ENCODE measurements around the gene CREB3L2. TPM values are rescaled to one million over a fixed set of nuclear protein-coding genes. Genes with fewer than 3 reads are reported as not detected.

The CREB3L2 gene
- total RNA-seq, 1 donor from 2014 or later, result 30.1 TPM

- DNase-seq (ENCODE audit: low read depth), result no peak
Observed at GRCh38 chr7:137871170-137871915, 130.5 kb downstream of the CREB3L2 start.

- DNase-seq (ENCODE audit: low read depth), result no peak
Observed at GRCh38 chr7:137870684-137871083, 131.2 kb downstream of the CREB3L2 start.

GRCh38 chr7:137870078-137870477, 131.8 kb downstream of the CREB3L2 start:
- DNase-seq (ENCODE audit: low read depth), result no peak

- DNase-seq (ENCODE audit: low read depth), result no peak
Observed at GRCh38 chr7:137869260-137869659, 132.6 kb downstream of the CREB3L2 start.

- no peak for DNase-seq (ENCODE audit: low read depth)
Observed at GRCh38 chr7:137867289-137867688, 134.6 kb downstream of the CREB3L2 start.

- no peak for DNase-seq (ENCODE audit: low read depth)
Observed at GRCh38 chr7:137865764-137866163, 136.1 kb downstream of the CREB3L2 start.

- no peak for DNase-seq (ENCODE audit: low read depth)
Observed at GRCh38 chr7:137862964-137863363, 138.9 kb downstream of the CREB3L2 start.

- no peak for DNase-seq (ENCODE audit: low read depth)
Observed at GRCh38 chr7:137862358-137862757, 139.5 kb downstream of the CREB3L2 start.

- DNase-seq (ENCODE audit: low read depth), result no peak
Observed at GRCh38 chr7:137860542-137860941, 141.3 kb downstream of the CREB3L2 start.

GRCh38 chr7:137853053-137853452, 148.8 kb downstream of the CREB3L2 start:
- DNase-seq (ENCODE audit: low read depth), result no peak

GRCh38 chr7:137852108-137852507, 149.8 kb downstream of the CREB3L2 start:
- DNase-seq (ENCODE audit: low read depth), result no peak

- peak; percentile 13 for DNase-seq (ENCODE audit: low read depth)
Observed at GRCh38 chr7:137850972-137851945, 150.6 kb downstream of the CREB3L2 start.

GRCh38 chr7:137850571-137850970, 151.3 kb downstream of the CREB3L2 start:
- peak; percentile 37 for DNase-seq (ENCODE audit: low read depth)

GRCh38 chr7:137848095-137848494, 153.8 kb downstream of the CREB3L2 start:
- DNase-seq (ENCODE audit: low read depth), result no peak

GRCh38 chr7:137847568-137848050, 154.3 kb downstream of the CREB3L2 start:
- DNase-seq (ENCODE audit: low read depth), result no peak

GRCh38 chr7:137846827-137847567, 154.9 kb downstream of the CREB3L2 start, which contains the start of gene DGKI:
DGKI (minus strand) TSS chr7:137846974.
- no peak for DNase-seq (ENCODE audit: low read depth)

- no peak for DNase-seq (ENCODE audit: low read depth)
Observed at GRCh38 chr7:137846549-137846826, 155.4 kb downstream of the CREB3L2 start.

GRCh38 chr7:137844677-137845425, 157.0 kb downstream of the CREB3L2 start:
- no peak for DNase-seq (ENCODE audit: low read depth)

- DNase-seq (ENCODE audit: low read depth), result no peak
Observed at GRCh38 chr7:137839903-137840779, 161.7 kb downstream of the CREB3L2 start.

GRCh38 chr7:137838706-137839315, 163.1 kb downstream of the CREB3L2 start:
- DNase-seq (ENCODE audit: low read depth), result no peak

Measured in renal cortical epithelial cell (primary cell).